SKM-1 treated with dmso at 0.1 percent for 144 hours (cell line): Measurements from ENCODE around the gene TMEM165.

Experiments used
- DNase-seq: peaks from one replicate; lab custom pipeline; 2025; ENCODE audit not compliant: unreplicated experiment; lab: John Stamatoyannopoulos, UW

The TMEM165 gene

DNA sequence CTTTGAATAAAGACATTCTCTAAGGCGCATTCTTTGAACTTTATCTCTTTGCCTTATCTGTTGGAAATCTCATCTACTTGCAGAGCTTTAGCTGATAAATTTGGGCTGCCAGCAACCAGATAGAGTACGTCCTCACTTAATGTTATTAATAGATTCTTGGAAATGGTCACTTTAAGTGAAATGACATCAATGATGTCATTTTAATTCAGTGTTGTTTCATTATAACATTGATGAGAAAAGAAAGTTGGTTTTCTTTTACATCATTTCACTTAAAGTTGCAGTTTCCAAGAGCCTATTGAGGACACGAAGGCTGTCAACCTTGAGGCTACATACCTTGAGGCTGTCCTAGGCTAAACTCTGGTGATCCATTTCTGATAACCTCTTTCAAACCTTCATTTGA is 9.3 kb downstream of the TMEM165 start:
- DNase-seq: no peak

- DNase-seq: no peak
Observed at GRCh38 chr4:55406545-55406944, 10.8 kb downstream of the TMEM165 start.

DNA sequence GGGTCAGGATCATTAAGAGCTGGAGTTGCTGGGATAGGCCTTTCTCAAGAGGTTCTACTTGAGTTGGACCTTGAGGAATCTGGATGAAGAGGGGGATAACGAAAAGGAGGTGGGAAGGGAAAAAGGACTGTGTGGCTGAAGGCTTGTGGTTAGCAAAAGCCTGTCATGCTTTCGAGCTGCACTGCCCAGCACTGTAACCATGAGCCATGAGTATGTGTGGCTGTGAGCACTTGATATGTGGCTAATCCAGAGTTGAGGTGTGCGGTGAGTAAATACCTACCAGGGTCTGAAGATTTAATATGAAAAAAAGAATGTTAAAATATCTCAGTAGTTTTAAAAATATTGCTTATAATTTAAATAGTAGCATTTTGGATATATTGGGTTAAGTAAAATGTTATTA is 11.4 kb downstream of the TMEM165 start:
- DNase-seq: no peak

DNA sequence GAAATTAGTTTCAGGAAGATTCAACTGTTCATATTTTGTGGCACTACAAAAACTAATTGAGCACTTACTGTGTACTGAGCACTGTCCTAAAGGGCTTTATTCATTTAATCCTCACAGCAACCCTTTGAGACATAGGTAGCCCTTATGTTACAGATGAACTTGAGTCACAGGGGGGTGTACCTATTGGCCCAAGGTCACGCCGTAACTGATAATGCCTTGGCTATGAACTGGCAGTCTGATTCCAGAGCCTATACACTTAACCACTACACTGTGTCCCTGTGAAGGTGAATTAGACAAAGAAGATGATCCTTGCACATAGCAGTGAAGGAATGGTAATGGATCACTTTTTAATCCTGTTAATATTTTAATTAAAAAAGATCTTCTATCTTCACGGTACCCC is 12.0 kb downstream of the TMEM165 start:
- DNase-seq: no peak

DNA sequence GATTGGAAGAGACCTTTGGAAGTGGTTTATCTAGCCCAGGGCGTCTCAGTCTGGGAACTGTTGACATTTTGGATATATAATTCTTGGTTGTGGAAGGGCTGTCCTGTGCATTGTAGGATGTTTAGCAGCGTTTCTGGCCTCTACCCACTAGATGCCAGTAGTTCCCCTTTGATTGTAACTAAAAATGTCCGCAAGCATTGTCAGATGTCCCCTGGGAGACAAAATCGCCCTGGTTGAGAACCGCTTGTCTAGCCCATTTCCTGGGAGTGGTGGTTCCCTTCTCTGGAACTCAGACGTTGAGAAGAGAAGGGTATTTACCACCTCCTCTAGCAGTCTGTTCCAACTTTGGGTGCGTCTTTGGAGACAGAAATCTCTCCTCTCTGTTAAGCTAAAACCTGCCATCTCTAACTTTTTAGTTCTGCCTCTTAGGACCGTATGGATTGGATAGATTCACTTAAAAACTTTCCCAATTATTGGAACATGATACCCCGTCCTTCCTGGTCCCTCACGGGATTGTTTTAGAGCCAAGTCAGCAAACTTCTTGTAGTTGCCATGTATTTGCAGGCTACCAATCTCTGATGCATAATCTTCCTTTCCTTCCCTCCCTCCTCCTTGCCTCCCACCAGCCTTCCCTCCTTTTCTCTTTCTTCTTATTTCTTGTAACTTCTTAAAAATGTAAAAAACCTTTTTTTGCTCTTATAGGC is 13.9 kb downstream of the TMEM165 start:
- DNase-seq: no peak

GRCh38 chr4:55410431-55410830 is 14.7 kb downstream of the TMEM165 start:
- DNase-seq: no peak

DNA sequence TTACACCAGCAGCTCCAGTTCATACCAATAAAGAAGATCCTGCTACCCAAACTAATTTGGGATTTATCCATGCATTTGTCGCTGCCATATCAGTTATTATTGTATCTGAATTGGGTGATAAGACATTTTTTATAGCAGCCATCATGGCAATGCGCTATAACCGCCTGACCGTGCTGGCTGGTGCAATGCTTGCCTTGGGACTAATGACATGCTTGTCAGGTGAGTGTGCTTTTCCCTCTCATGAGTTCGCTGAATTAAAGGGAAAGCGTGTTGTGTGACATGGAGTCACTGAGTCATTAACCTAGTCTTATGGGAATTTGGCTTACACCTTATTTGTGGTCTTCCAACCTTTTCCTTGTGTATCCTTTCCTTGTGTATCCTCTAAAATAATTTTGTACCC is 15.9 kb downstream of the TMEM165 start:
- DNase-seq: no peak

DNA sequence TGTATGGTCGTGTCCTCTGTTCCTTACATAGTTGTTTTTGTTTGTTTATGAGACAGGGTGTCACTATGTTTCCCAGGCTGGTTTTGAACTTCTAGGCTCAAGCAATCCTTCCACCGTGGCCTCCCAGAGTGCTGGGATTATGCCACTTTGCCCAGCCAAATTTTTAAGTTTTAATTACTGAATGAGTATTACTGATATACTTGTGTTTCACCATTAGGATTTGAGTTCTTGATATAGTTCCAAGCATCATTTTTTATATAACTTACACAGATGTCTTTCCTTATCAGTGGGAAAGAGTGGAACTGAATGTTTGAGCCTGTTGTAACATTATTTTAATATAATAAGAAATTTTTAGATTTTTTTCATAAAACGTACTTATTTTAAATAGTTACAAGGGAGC is 20.4 kb downstream of the TMEM165 start:
- no peak for DNase-seq

DNA sequence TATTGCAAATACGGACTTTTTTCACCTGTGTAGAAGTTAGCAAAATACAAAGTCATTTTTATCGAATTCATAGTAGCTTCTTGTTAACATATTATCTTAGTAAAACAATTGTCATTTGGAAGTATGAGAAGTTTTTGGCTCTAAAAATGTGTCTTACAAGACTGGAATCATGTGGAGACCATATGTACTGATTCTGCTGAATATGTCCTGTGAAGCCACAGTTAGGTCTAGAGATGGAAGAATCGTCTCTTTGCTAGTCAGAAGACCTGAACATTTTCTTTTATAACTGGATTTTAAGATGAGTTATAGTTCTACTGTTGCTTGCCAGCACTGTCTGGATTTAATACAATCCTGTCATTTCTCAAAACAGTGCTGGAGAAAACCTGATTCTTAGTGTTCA is 29.0 kb downstream of the TMEM165 start:
- no peak for DNase-seq

- DNase-seq: no peak
Observed at GRCh38 chr4:55431710-55432336, 36.1 kb downstream of the TMEM165 start.

DNA sequence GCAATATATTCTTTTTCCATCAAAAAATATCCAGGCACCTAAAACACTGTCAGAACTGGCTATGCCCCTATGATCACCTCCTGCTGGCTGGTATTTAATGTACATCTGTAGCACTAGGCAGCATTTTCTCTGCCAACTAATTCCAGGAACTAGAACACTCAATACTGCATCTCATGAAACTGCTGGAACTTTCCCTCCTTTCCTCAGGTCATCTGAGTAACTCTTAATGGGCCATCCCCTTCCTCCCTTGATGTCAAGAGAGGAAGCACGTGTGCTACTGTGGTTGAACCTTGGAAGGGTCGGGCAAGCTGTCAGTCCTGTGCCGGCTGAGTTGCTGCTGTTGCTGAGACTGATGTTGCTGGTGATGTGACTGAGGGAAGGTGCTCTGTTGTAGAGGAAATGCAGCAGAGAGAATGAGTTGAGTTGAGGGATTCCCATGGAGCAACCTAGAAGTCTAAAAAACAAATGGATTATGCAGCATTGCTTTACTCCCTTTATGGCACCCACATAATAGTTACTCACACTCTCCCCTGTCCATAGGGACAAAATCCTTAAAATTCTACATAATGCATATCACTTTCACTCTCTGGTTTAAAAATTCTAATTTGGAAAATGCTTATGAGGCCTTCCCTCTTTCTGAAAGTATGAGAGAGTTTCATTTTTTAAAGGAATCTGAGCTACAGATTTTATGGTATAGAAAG is 39.5 kb downstream of the TMEM165 start:
- no peak for DNase-seq

DNA sequence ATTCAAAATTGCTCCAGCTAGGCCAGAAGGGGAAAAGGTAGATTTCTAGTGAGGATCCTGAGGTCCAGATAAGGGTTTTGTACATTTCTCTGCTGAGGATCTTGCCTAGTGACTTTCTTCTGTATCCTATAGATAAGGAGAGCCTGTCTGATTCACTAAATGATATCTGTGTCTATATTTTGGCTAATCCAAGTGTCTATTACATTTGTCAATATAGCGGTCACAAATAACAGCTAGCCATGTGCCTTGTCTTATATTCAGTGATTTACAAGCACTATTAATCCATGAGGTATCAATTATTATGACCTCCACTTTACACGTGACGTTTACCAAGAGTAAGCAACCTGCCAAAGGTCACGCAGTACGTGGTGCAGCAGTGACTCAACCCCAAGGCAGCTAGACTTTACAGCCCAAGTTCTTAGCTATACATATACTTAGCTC is 41.6 kb downstream of the TMEM165 start:
- DNase-seq: no peak

GRCh38 chr4:55437823-55438222 is 42.1 kb downstream of the TMEM165 start:
- no peak for DNase-seq

DNA sequence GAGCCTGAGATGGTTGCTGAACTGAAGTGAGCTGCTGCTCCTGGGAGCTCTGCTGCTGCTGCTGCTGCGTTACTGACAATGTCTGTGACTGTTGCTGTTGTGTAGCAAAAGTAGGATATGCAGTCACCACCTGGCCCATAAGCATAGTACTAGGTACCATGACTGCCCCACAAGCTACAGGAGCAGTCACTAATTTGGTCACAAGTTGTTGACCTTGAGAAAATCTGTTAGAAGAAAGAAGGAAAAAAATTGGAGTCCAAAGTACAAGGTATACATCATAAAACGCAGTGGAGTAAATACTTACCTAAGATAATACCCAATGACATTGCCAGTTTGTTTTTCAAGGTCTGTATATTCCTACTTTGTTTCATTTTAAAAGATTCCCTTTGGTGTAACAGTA is 42.6 kb downstream of the TMEM165 start:
- DNase-seq: no peak

GRCh38 chr4:55439023-55439422 is 43.3 kb downstream of the TMEM165 start:
- no peak for DNase-seq

- no peak for DNase-seq
Observed at GRCh38 chr4:55440786-55441185, 45.0 kb downstream of the TMEM165 start.

GRCh38 chr4:55442541-55442940 is 46.8 kb downstream of the TMEM165 start:
- DNase-seq: no peak

DNA sequence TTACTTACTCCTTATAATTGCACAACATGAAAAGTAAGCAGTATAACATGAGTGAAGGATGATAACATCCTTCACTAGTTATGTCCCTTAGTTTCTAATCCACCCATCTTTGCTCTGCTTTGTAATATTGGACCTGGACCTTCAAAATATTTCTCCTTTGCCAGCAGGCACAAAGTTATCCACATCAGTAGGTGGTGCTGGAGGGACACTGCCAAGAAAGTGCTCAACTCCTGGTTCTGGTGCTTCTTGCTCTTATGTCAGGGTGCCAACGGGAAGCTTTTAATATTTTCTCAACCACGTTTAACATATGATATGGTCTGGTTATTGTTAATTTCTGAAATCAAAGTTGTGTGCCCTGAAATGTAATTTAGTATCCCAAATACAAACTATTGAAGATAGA is 49.1 kb downstream of the TMEM165 start:
- no peak for DNase-seq

- peak; percentile 60 for DNase-seq
Observed at GRCh38 chr4:55445921-55446577, 50.3 kb downstream of the TMEM165 start.

GRCh38 chr4:55446578-55446922 is 50.8 kb downstream of the TMEM165 start:
- no peak for DNase-seq

DNA sequence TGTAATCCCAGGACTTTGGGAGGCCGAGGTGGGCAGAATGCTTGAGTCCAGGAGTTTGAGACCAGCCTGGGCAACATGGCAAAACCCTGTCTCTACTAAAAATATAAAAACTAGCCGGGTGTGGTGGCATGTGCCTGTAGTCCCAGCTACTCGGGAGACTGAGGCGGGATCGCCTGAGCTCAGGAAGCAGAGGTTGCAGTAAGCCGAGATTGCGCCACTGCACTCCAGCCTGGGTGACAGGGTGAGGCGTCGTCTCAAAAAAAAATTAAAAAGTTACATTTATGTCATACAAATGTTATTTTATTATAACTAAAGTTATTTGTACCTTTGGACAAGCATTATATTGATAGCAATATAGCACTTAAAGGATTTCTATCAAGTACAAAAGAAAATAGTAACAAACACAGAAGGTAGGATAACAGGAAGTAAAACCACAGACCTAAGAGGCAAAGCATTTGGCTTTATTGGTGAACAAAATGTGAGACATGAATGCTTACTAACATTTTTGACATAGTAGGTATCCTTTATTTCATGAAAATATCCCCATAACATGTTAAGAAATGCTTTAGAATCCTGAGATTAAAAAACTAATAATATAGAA is 51.5 kb downstream of the TMEM165 start:
- DNase-seq: no peak
